Neural cell (in vitro differentiated cells): ENCODE measurements around the gene ZNF687. TPM values are rescaled to one million over a fixed set of nuclear protein-coding genes. Genes with fewer than 3 reads are reported as not detected.

Experiments used
- H2AFZ ChIP-seq: fragments of 200-600, 300-800 bp; sonication (generic), shearing (Covaris generic); 2 replicates; pipeline ENCODE4 v1.6.0; 2014; ENCODE audit warnings: low read depth, mild to moderate bottlenecking, antibody characterized with exemption, low read length, moderate library complexity
- H3F3A ChIP-seq: fragments of 200-600 bp; shearing (Covaris generic); 2 replicates; pipeline ENCODE4 v1.6.1; 2016; ENCODE audit warnings: mild to moderate bottlenecking, moderate library complexity, mixed read lengths, antibody characterized with exemption, low read length; ENCODE audit not compliant: insufficient read depth, poor library complexity, severe bottlenecking
- H3K27ac ChIP-seq: fragments of 200-600, 300-800 bp; sonication (generic), shearing (Covaris generic); 2 replicates; pipeline ENCODE4 v1.5.1; 2014; ENCODE audit warnings: mild to moderate bottlenecking, low read length, moderate library complexity
- H3K27me3 ChIP-seq: fragments of 300-800, 200-600 bp; sonication (generic), shearing (Covaris generic); 2 replicates; pipeline ENCODE4 v1.6.0; 2014; ENCODE audit warnings: mild to moderate bottlenecking, low read depth, low read length, moderate library complexity; ENCODE audit not compliant: insufficient read depth
- H3K36me3 ChIP-seq: fragments of 300-800, 200-600 bp; sonication (generic), shearing (Covaris generic); 2 replicates; pipeline ENCODE4 v1.5.1; 2014; ENCODE audit warnings: mild to moderate bottlenecking, antibody characterized with exemption, low read length, moderate library complexity; ENCODE audit not compliant: insufficient read depth
- H3K4me2 ChIP-seq: fragments of 300-800, 200-600 bp; sonication (generic), shearing (Covaris generic); 2 replicates; pipeline ENCODE4 v1.6.0; 2014; ENCODE audit warnings: mild to moderate bottlenecking, low read length
- H3K4me3 ChIP-seq: fragments of 300-800, 200-600 bp; sonication (generic), shearing (Covaris generic); 2 replicates; pipeline ENCODE4 v1.5.1; 2014; ENCODE audit warnings: mild to moderate bottlenecking, low read length, moderate library complexity
- H3K79me2 ChIP-seq: fragments of 200-600 bp; shearing (Covaris generic); replicated peaks from 2 replicates; pipeline ENCODE4 v1.6.0; 2014; ENCODE audit warnings: mild to moderate bottlenecking, low read length, moderate library complexity; ENCODE audit not compliant: insufficient read depth
- H3K9ac ChIP-seq: fragments of 300-800, 200-600 bp; sonication (generic), shearing (Covaris generic); 2 replicates; pipeline ENCODE4 v1.6.1; 2016; ENCODE audit warnings: mild to moderate bottlenecking, low read length, mixed read lengths
- H3K9me2 ChIP-seq: fragments of 200-600 bp; shearing (Covaris generic); 2 replicates; pipeline ENCODE4 v1.6.1; 2016; ENCODE audit warnings: mild to moderate bottlenecking, low read length, mixed read lengths; ENCODE audit not compliant: insufficient read depth
- H3K9me3 ChIP-seq: fragments of 200-600, 300-800 bp; sonication (generic), shearing (Covaris generic); 2 replicates; pipeline ENCODE4 v1.6.1; 2016; ENCODE audit warnings: mild to moderate bottlenecking, mixed run types, low read length, moderate library complexity, mixed read lengths
- H4K20me1 ChIP-seq: fragments of 200-600 bp; shearing (Covaris generic); 2 replicates; pipeline ENCODE4 v1.6.1; 2016; ENCODE audit warnings: mild to moderate bottlenecking, mixed run types; ENCODE audit not compliant: insufficient read depth
- CTCF ChIP-seq: fragments of 450-650 bp; IDR thresholded peaks from 2 replicates; pipeline ENCODE4 v1.5.1; 2014; ENCODE audit warnings: antibody characterized with exemption, mild to moderate bottlenecking, moderate library complexity; ENCODE audit not compliant: poor library complexity, severe bottlenecking
- EP300 ChIP-seq: fragments of 450-650 bp; conservative IDR thresholded peaks from 2 replicates; pipeline ENCODE4 v1.6.1; 2014; ENCODE audit warnings: antibody characterized with exemption, mild to moderate bottlenecking, moderate library complexity; ENCODE audit not compliant: poor library complexity, severe bottlenecking
- EZH2 ChIP-seq: fragments of 200-600, 300-800 bp; shearing (Covaris generic), sonication (generic); IDR thresholded peaks from 2 replicates; pipeline ENCODE4 v1.6.1; 2014; ENCODE audit warnings: antibody characterized with exemption, low read length, borderline replicate concordance, mild to moderate bottlenecking; ENCODE audit not compliant: insufficient read depth, poor library complexity, severe bottlenecking
- MXI1 ChIP-seq: fragments of 450-650 bp; conservative IDR thresholded peaks from 2 replicates; pipeline ENCODE4 v1.6.1; 2014; ENCODE audit warnings: antibody characterized with exemption, mild to moderate bottlenecking; ENCODE audit not compliant: poor library complexity, severe bottlenecking
- POLR2AphosphoS5 ChIP-seq: IDR thresholded peaks from 2 replicates; pipeline ENCODE4 v1.6.1; 2012
- RAD21 ChIP-seq: fragments of 450-650 bp; conservative IDR thresholded peaks from 2 replicates; pipeline ENCODE4 v1.6.1; 2014; ENCODE audit warnings: antibody characterized with exemption, mild to moderate bottlenecking, moderate library complexity
- REST ChIP-seq: IDR thresholded peaks from 2 replicates; pipeline ENCODE4 v1.6.1; 2012; ENCODE audit warnings: borderline replicate concordance
- SMC3 ChIP-seq: fragments of 450-650 bp; conservative IDR thresholded peaks from 2 replicates; pipeline ENCODE4 v1.6.1; 2014; ENCODE audit warnings: antibody characterized with exemption, mild to moderate bottlenecking, moderate library complexity; ENCODE audit not compliant: poor library complexity
- TAF1 ChIP-seq: IDR thresholded peaks from 2 replicates; pipeline ENCODE4 v1.6.1; 2012; ENCODE audit warnings: low read depth
- polyA plus RNA-seq: library from polyadenylated mRNA; depleted of rRNA; stranded (reverse); fragments of >200 nt; gene quantifications from 2 replicates; pipeline ENCODE4 v1.2.3, GENCODE V29; 2014

Gene ZNF687
- polyA plus RNA-seq, 1 donor from 2014 or later: 6.9 TPM

- Histone ChIP-seq H3K36me3 (no peaks in the 10 kb centered on the region), H3F3A (no peaks in the 10 kb centered on the region), H3K27ac (no peak overlapping the region), H2AFZ (no peak overlapping the region), H3K4me2 (no peak overlapping the region), H4K20me1 (no peaks in the 10 kb centered on the region), H3K27me3 (no peaks in the 10 kb centered on the region), H3K9me3 (no peaks in the 10 kb centered on the region), H3K9ac (no peak overlapping the region), H3K4me3 (no peak overlapping the region), H3K79me2 (no peaks in the 10 kb centered on the region), H3K9me2 (no peaks in the 10 kb centered on the region)
- no peak for TF ChIP-seq EP300
- TF ChIP-seq RAD21: no peak
- no peak for TF ChIP-seq CTCF
- no peak for TF ChIP-seq SMC3
- TF ChIP-seq EZH2: no peak
- TF ChIP-seq MXI1: no peak
- no peak for TF ChIP-seq REST
- no peak for TF ChIP-seq POLR2AphosphoS5
- no peak for TF ChIP-seq TAF1
Observed at GRCh38 chr1:151237678-151238466, 44.2 kb upstream of the ZNF687 start.

- H3K9me3 ChIP-seq: no peaks in the 10 kb centered on the region
- TF ChIP-seq EZH2 (no peak), TAF1 (no peak), SMC3 (no peak), CTCF (no peak), POLR2AphosphoS5 (no peak), EP300 (no peak), MXI1 (no peak), RAD21 (no peak), REST (no peak)
- no peaks in the 10 kb centered on the region for H3K27me3 ChIP-seq
- no peaks in the 10 kb centered on the region for H3K36me3 ChIP-seq
- H3K4me3 ChIP-seq: no peak overlapping the region
- H3K4me2 ChIP-seq: no peak overlapping the region
- H3K9me2 ChIP-seq: no peaks in the 10 kb centered on the region
- H2AFZ ChIP-seq: no peak overlapping the region
- no peak overlapping the region for H3K9ac ChIP-seq
- H3F3A ChIP-seq: no peaks in the 10 kb centered on the region
- H3K79me2 ChIP-seq: no peaks in the 10 kb centered on the region
- no peak overlapping the region for H3K27ac ChIP-seq
- no peaks in the 10 kb centered on the region for H4K20me1 ChIP-seq
Observed at GRCh38 chr1:151238467-151238739, 43.7 kb upstream of the ZNF687 start.
